GM19395 (cell line): ENCODE measurements around the gene EXOC8.
"Not testable (repeated sequence)": the region's sequence is repeated elsewhere in the genome, so short reads cannot be mapped to it uniquely, and the experiment has no call there.

ENCODE experiments used
- ATAC-seq: cut with Tn5 transposase; IDR thresholded peaks from one replicate; pipeline ENCODE4 v1.9.1; 2021; ENCODE audit warnings: mild to moderate bottlenecking, moderate library complexity; ENCODE audit not compliant: unreplicated experiment

Gene EXOC8

GRCh38 chr1:231353086-231353485 is 15.4 kb upstream of the EXOC8 start:
- ATAC-seq, result no peak

- no peak for ATAC-seq
Measured at GRCh38 chr1:231351816-231352215, 14.2 kb upstream of the EXOC8 start.

GRCh38 chr1:231348856-231349255 is 11.2 kb upstream of the EXOC8 start:
- ATAC-seq, result not testable (repeated sequence)

- ATAC-seq, result no peak
Measured at GRCh38 chr1:231348442-231348841, 10.8 kb upstream of the EXOC8 start.

- no peak for ATAC-seq
Measured at GRCh38 chr1:231347961-231348360, 10.3 kb upstream of the EXOC8 start.

- no peak for ATAC-seq
Measured at GRCh38 chr1:231340328-231341013, 2.8 kb upstream of the EXOC8 start.

GRCh38 chr1:231338270-231339128 is 847 bp upstream of the EXOC8 start, which contains the start of gene SPRTN:
Gene SPRTN (plus strand): TSS chr1:231338293. CDS start chr1:231338384, 91 bp downstream.
- ATAC-seq, result peak; percentile 20

- peak; percentile 1 for ATAC-seq
Measured at GRCh38 chr1:231337043-231337471, 595 bp downstream of the EXOC8 start.

GRCh38 chr1:231335663-231336602 is 1.7 kb downstream of the EXOC8 start:
- no peak for ATAC-seq

- no peak for ATAC-seq
Measured at GRCh38 chr1:231334952-231335351, 2.7 kb downstream of the EXOC8 start.

GRCh38 chr1:231334079-231334666 is 3.5 kb downstream of the EXOC8 start:
- ATAC-seq, result no peak

GRCh38 chr1:231332761-231333160 is 4.9 kb downstream of the EXOC8 start:
- ATAC-seq, result no peak

- no peak for ATAC-seq
Measured at GRCh38 chr1:231329483-231329882, 8.2 kb downstream of the EXOC8 start.

GRCh38 chr1:231327617-231328016 is 10.0 kb downstream of the EXOC8 start:
- ATAC-seq, result no peak

- no peak for ATAC-seq
Measured at GRCh38 chr1:231326248-231326647, 11.4 kb downstream of the EXOC8 start.

- ATAC-seq, result no peak
Measured at GRCh38 chr1:231324660-231325059, 13.0 kb downstream of the EXOC8 start.

- ATAC-seq, result no peak
Measured at GRCh38 chr1:231322880-231323530, 14.6 kb downstream of the EXOC8 start.

GRCh38 chr1:231319080-231319479 is 18.6 kb downstream of the EXOC8 start:
- ATAC-seq, result no peak

- no peak for ATAC-seq
Measured at GRCh38 chr1:231318568-231318967, 19.1 kb downstream of the EXOC8 start.

GRCh38 chr1:231318015-231318355 is 19.7 kb downstream of the EXOC8 start:
- no peak for ATAC-seq
